ENCODE data around the gene SLC2A9.

DNA sequence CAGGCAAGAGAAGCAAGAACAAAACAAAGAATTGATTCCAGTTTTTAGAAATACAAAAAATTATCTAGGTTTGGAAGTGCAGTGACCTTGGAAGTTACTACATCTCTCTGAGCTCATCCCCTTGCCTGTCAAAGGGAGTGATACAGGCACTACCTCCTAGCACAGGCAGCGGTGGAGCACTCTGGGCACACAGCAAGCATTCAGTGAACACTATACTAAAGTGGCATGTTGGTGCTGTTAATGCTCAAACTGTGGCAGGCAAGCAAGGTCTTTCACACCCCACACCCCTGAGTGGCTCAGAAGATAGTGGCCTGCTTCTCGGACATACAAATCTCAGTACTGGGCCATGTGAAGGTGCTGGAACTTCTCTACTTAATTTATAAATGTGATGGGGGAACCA, 188.7 kb downstream of the SLC2A9 start:
- TF ChIP-seq, protein P1, sequence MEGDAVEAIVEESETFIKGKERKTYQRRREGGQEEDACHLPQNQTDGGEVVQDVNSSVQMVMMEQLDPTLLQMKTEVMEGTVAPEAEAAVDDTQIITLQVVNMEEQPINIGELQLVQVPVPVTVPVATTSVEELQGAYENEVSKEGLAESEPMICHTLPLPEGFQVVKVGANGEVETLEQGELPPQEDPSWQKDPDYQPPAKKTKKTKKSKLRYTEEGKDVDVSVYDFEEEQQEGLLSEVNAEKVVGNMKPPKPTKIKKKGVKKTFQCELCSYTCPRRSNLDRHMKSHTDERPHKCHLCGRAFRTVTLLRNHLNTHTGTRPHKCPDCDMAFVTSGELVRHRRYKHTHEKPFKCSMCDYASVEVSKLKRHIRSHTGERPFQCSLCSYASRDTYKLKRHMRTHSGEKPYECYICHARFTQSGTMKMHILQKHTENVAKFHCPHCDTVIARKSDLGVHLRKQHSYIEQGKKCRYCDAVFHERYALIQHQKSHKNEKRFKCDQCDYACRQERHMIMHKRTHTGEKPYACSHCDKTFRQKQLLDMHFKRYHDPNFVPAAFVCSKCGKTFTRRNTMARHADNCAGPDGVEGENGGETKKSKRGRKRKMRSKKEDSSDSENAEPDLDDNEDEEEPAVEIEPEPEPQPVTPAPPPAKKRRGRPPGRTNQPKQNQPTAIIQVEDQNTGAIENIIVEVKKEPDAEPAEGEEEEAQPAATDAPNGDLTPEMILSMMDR (conservative IDR thresholded peaks at IDR 0.05; ENCODE audit: low read length) = no peak
- TF ChIP-seq EZH2phosphoT487 (IDR thresholded peaks at IDR 0.05; ENCODE audit: borderline replicate concordance, low read depth, low read length) = no peak

All from OCI-LY7 (cell line).